Cardiac septum (tissue), 1 donor: ENCODE measurements around the gene CUL1. TPM values are rescaled to one million over a fixed set of nuclear protein-coding genes. Genes with fewer than 3 reads are reported as not detected.

Experiments
- DNase-seq: peaks from one replicate; pipeline ENCODE4 v3.0.0-alpha.2; 2020; ENCODE audit warnings: low spot score
- intact Hi-C: fragments of 100-400 bp; cut with DNase I; formaldehyde crosslinking; loops from one replicate; pipeline ENCODE4 v1.14.0; 2022
- total RNA-seq: library from RNA; stranded (reverse); fragmentation: NEBNext Ultra II Directional; extraction: Animal tissue kit (Norgen Biotek cat#: 25700); gene quantifications from one replicate; pipeline ENCODE4 v1.2.1, GENCODE V29; 2021
- donor health status: DM: no; HTN: no; CAD: no.

CUL1 gene
- total RNA-seq, 1 donor from 2014 or later, result 42.3 TPM

DNA sequence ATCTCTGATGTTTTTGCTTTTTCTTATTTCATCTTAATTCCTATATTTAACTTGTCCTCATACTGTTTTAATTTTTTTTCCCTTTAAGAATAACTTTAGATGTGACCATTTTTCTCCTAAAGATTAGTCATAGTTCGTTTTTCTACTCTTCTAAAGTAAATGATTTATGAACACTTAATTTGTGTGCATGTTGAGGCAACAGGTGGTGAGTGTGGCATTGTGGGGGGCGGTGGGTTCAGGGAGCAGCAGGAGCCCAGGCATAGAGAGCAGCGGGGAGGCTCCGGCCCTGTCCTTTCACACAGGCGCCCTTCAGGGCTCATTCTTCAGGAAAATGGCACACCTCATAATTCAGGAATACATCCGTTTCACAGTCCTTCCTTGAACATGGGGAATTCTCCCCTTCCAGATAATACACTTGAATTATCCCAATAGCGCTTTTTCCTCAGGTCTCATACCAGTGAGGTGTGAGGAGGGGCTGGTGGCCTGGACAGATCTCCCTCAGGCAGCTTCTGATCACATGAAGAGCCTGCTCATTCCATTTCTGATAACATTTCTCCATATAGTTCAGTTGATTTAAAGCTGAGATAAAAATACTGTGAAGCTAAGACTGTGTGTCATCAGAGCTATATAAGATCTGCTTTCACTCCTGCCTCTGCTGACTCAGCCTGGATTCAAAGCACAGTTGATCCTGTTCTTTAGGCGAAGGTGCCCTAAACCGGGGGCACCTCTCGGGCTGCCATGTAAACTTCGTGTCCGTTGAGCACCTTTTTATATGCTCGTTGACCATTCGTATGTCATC lies 40.2 kb downstream of the CUL1 start:
- intact Hi-C loops, result no loop called here
- no peak for DNase-seq

DNA sequence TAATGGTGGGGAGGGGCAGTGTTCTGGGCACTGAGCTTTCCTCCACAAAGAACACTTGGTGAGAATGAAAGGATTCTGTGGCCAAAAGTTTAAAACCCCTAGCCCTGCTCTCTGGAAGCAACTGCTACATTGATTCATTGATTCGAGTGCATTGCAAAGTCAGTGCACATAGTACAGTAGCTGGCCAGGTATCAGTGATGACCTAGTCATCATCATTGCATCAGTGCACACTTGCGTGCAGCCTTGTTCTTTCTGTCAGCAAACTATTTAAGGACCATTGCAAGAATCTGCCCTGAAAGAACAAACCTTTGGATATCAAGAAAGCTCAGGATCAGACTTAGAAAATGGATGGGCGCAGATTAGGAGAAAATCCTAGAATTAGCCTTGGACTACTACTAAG lies 47.4 kb downstream of the CUL1 start:
- intact Hi-C loops, result no loop called here
- DNase-seq, result no peak

DNA sequence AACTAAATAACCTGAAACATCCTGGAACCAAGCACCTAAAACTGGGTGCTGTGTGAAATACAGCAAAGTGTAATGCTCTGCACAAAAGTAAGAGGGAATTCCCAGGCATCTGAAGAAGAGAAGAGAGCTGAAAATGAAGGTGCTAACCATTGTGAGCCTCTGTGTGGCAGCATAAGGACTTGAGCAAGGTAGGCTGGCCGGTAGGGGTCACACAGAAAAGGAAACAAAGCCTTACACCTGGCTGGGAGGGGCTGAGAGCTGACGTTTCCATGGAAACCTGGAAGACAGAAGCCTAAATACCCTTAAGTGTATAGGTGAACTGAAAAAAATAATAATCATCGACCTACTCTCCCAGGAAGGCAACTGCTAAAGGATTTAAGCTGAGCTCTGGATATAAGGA lies 48.6 kb downstream of the CUL1 start:
- intact Hi-C loops, result no loop called here

DNA sequence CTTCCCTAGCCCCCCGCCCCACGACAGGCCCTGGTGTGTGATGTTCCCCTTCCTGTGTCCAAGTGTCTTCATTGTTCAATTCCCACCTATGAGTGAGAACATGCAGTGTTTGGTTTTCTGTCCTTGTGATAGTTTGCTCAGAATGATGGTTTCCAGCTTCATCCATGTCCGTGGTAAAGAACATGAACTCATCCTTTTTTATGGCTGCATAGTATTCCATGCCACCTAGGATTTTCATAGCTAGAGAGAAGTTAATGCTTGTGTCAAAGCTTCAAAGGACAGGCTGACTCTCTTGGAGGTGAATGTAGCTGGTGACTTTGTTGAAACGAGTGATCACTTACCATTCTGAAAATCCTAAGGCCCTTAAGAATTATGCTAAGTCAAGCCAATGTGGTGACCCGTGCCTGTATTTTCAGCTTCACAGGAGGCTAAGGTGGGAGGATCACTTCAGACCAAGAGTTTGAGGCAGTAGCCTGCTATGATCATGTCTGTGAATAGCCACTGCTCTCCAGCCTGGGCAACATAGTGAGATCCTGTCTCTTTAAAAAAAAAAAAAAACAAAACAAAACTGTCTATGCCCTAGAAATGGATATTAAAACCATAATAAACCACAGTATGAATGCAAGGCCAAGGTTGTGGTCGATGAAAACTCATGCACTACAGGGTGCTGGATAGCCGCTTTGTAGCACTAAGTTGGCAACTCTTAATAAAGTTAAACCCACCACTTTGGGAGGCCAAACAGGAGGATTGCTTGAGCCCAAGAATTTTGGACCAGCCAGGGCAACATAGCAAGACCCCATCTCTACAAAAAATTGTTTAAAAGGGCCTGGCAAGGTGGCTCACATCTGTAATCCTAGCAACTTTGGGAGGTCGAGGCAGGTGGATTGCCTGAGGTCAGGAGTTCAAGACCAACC lies 52.0 kb downstream of the CUL1 start:
- DNase-seq, result no peak
- intact Hi-C loops, result loop anchor here (10.0 kb wide), 1 partner anchor 64 kb away; no protein-coding TSS in a partner anchor

More for the DNA sequence above, 48.6 kb downstream of the CUL1 start:
- DNase-seq, result no peak

DNA sequence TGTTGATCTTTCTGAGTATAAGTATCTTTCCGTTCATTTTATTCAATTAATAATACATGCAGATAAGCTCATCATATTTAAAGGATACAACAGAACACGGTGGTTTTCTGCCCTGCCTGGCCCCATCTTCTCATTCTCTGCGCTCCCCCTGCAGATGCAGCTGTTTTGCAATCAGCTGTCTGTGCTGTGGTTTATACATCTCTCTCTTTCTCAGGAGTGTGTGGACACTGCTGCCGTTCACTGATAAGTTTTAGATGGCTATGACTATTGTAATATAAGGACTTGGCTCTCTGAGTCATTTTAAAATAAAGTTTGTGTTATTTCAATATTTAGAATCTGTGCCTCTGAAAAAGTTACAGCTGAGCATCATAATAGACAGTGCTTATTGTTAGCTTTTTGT lies 54.5 kb downstream of the CUL1 start:
- intact Hi-C loops, result loop anchor here (10.0 kb wide), 1 partner anchor 62 kb away; no protein-coding TSS in a partner anchor
- DNase-seq, result no peak

DNA sequence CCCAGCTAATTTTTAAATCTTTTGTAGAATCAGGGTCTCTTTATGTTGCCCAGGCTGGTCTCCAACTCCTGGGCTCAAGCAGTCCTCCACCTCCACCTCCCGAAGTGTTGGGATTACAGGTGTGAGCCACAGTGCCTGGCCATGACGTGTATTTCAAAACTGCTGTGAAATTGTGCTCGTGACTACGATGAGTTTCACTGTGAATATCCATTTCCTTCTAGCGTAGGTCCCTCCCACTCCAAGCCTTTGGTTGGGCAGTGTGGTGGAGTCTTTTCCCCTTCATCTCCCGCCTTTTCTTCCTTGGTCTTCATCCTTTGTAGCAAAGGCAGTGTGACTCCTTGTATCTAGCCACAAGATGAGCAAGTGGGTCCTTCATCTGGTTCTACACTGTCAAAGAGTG lies 56.2 kb downstream of the CUL1 start:
- intact Hi-C loops, result loop anchor here (10.0 kb wide), 1 partner anchor 60 kb away; no protein-coding TSS in a partner anchor
- DNase-seq, result no peak

DNA sequence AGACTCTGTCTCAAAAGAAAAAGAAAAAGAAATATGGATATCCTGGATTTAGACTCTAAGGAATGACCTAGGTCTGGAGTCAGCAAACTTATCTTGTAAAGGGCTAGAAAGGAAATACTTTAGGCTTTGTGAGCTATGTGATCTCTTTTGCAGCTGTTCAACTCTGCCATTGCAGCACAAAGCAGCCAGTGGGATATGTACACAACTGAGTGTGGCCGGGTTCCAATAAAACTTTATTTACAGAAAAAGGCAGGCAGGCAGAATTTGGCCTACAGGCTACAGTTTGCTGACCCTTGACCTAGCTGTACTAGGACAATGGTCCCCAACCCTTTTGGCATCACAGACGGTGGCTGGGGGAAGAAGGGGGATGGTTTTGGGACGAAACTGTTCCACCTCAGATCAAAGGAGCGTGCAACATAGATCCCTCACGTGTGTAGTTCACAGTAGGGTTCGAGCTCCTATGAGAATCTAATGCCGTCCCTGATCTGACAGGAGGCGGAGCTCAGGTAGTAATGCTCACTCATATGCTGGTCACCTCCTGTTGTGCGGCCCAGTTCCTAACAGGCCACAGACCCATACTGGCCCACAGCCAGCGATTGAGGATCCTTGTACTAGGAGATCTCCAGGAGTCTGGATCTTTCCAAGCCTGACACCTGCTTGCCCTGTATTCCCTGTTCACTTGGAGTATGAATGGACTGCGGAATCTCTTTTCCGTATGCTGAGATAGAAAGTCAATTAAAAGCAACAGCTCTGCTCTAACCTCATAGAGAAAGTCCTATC lies 63.0 kb downstream of the CUL1 start:
- intact Hi-C loops, result no loop called here
- no peak for DNase-seq

DNA sequence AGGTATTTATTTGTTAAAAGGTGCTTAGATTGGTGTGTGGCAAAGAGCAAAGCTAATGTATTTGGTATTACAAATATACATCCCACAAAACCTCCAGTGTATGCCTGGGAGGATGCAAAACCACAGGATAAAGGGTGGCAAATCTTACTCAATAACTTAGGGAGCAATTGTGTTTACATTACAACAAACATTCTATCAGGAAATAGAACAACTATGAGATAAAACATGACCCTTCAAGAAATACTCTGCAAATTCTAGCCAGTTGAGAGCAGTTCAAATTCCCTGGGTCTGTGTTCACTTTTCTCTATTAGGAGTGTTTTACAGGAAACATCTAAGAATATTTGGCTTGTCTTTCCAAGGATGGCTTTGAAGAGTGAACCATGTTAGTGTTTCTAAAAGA lies 64.9 kb downstream of the CUL1 start:
- intact Hi-C loops, result no loop called here
- DNase-seq, result no peak

DNA sequence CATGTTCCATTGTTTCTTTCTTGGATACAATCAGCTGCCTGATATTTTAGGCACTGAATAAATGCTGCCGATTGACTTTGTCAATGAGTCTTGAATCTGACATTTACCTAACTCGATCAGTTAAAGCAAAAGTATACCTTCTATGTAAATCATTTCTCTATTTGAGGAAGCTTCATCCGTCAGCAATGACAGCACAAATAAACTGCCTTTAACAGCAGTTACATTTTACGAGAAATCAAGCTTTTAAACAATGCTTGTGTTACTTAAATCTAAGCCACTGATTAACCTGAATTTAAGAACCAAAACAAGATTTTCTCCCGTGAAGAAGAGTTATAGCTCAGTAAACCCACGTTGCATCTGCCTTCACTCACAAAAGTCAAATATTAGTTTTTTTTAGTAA lies 71.3 kb downstream of the CUL1 start:
- intact Hi-C loops, result no loop called here

DNA sequence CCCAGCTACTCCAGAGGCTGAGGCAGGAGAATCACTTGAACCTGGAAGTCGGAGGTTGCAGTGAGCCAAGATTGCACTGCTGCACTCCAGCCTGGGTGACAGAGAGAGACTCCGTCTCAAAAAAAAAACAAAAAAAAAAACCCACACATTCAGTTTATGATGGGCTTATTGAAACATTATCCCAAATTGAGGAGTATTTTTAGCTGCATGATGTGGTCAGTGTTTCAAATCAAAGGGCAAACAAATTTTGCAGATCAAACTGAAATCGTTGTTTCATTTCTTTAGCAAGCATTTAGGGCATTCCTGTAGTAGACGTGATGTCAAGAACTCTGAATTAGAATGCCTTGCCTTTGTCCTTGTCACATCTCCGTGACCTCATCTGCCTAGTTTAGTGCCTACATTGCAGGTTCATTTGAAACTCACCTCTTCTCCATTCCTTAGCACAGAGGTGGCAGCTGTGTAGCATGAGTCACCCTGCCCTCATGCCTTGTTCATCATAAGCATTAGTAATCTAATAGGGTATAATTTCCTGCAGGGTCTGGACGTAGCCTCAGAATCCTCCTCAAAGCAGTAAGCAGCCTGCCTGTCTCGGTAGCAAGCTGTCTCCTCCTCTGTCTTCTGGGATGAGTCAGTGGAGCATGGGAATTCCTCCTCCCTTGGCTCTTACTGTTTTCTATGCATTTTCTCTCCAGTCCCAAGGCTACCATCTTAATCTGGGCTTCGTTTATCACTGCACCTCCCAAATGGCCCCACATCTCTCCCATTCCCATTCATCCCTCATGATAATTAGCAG lies 73.8 kb downstream of the CUL1 start:
- DNase-seq, result no peak
- intact Hi-C loops, result no loop called here

More for the DNA sequence above, 71.3 kb downstream of the CUL1 start:
- DNase-seq, result no peak

DNA sequence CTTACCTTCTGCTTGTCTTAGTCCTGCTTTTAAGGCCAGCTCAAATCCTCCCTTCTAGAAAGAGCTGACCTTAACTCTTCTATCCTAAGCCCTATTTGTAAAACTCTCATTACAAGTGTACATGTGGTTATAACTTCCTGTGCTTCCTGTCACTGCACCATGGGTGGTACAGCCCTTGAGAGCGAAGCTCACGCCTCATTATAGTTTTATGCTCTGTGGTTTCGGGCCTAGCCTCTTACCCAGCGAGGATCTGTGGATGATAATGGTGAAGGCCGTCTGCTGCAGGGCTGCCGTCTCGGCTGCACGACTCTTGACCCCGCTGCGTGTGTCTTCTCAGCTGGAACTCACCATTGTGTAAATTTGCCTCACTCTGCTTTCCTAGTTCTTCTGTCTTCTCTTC lies 74.6 kb downstream of the CUL1 start:
- no peak for DNase-seq
- intact Hi-C loops, result no loop called here

DNA sequence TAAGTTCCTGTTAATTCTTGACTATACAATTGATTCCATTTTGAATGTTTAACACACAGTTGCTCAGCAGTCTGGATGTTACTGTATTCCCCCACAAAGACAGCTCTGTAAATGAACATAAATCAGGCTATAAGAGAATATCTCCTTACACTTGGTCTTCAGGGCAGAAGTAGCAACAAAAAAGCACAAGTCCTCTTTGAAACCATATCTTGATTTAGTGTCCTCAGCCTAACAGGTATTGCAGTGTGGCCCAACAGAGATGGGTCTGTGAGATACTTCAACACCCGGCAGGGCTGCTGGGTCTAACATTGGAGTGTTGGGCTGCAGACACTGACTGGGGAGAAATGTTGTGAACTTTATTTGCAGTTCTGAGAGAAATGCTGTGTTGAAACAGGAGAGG lies 75.8 kb downstream of the CUL1 start:
- intact Hi-C loops, result no loop called here

DNA sequence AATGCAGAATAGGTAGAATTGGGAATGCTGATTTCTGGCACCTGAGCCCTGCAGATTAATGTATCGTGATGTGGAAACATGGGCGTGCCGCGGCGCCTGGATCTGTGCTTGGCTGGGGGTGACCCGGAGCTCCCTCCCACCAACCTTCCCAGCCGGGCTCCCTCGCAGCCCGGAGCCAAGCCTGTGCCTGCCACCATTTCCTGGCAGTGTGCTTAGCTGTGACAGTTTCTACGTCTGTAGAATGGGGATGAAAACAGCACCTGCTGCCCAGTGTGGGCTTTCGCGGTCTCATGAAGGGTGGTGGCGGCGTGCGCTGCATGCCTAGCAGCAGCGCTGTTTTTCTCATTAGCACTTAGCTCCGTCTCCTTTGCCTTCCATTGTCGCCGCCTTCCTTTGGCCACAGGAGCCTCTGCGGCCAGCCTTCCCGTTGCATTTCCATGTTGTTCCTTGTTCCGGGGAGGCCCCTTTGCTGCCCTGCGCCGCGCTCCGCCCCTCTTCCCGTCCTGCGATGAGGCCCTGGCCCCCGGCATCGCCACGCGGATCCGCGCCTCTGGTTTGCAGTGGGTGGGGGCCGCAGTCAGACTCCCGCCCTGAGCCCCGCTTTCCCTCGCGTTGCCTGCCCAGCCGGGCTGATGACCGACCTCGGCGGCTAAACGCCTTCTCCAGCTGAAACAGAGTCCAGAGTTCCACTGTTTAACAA lies 84.2 kb downstream of the CUL1 start:
- intact Hi-C loops, result no loop called here
- no peak for DNase-seq

More for the DNA sequence above, 75.8 kb downstream of the CUL1 start:
- no peak for DNase-seq

DNA sequence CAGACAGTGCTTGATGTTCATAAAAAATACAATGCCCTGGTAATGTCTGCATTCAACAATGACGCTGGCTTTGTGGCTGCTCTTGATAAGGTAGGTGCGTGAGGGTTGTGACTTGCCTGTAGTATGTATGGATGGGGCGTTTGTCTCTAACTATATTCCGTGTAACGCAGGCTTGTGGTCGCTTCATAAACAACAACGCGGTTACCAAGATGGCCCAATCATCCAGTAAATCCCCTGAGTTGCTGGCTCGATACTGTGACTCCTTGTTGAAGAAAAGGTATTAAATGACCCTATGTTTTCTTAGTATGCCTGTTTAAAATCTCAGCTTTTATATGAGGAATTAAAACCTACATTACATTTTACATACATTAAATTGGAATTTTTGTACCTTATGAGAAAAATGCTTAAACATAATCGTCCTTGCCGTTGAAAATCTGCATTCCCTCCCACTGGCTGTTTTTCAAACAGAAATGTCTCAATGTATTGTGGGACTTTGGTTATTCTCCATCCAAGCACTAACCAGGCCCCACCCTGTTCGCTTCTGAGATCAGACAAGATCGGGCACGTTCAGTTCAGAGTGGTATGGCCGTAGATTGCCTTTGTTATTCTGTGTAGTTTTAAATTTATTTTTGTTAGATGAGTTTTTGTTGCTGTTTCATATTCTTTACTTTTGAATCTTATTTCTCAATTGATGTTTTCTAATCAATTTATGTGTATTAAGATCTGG lies 85.3 kb downstream of the CUL1 start:
- intact Hi-C loops, result no loop called here
- no peak for DNase-seq

DNA sequence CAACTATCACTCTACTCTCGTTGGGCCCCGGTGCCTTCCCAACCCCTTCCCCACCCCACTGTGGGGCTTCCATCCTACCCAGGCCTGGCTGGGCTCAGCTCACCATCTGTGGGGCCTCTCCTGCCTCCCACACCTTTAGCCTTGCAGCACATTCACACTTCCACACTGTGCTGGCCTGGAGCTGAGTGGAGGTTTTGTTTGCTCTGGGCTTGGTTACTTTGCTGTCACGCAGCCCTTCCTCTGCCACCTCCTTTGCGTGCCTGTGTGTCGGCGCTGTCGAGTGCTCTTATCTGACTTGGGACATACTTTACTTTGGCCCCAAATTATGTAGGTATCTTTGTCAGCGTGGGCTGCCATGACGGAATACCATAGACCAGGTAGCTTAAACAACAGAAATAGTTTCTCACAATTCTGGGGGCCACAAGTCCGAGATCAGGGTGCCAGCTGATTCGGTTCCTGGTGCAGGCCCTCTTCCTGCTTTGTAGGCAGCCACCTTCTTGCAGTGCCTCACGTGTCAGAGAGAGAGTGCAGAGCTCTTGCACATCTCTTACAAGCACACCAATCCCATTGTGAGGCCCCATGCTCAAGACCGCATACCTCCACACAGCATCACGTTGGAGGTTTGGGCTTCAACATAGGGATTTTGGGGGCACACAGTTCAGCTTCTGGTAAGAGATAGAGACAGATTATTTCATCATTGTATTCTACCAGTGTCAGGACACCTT lies 89.0 kb downstream of the CUL1 start:
- no peak for DNase-seq
- intact Hi-C loops, result no loop called here

DNA sequence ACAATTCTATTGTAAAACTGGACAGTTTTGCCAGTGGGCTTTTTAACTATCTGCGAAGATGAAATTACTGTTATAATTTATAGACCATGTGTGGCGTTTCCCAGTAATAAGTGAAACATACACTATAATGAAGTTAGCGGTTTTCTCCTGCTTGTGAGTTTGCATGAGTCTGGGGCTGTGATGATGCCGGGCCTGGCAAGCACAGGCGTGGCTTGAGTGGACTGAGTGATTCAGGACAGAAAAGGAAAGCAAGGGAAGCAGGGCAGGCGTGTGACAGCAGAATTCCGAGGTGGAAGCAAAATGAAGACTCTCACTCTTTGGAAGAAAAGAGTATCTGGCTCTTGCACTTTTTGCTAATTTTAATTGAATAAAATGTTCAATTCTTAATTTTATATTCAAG lies 90.5 kb downstream of the CUL1 start:
- no peak for DNase-seq
- intact Hi-C loops, result no loop called here

DNA sequence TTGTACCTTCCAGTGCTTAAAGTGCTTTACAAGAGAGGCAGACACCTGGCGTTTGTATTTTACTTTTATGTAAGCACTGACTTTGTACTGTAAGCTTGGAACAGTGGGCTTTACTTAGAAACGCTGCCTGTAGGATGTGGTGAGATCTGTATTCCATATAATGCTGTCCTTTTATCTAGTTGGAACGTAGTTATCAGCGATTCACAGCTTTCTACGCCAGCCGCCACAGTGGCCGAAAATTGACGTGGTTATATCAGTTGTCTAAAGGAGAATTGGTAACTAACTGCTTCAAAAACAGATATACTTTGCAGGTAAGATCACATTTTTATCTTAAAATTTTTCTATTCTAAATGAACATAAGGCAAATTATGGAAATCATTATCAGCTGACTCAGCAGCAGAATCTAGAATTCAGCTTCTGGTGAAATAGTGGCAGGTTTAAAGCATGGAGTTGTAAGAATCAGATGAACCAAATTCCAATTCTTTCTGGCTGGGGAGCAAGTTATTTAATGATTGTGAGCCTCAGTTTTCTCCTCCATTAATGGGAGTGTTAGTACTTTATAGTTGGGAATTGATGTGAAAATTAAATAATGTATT lies 91.5 kb downstream of the CUL1 start:
- intact Hi-C loops, result no loop called here
- no peak for DNase-seq
